Right renal cortex interstitium (tissue), 3 donors: ENCODE data around the gene AGAP2. TPM values are rescaled to one million over a fixed set of nuclear protein-coding genes. Genes with fewer than 3 reads are reported as not detected.
"Not testable (repeated sequence)": the region's sequence is repeated elsewhere in the genome, so short reads cannot be mapped to it uniquely, and the experiment has no call there.

Experiments
- DNase-seq, 3 donors: peaks; one replicate each; pipeline ENCODE4 v3.0.0-alpha.2; 2013; ENCODE audit warnings: low read depth in 3 of 3, low spot score in 2 of 3
- polyA plus RNA-seq, 3 donors: library from polyadenylated mRNA; unstranded; fragments of 120-200 nt; gene quantifications; one replicate each; pipeline ENCODE4 v1.2.1, GENCODE V29; 2013; ENCODE audit not compliant: insufficient read length in 3 of 3

The AGAP2 gene
- polyA plus RNA-seq, 3 donors: 0.68 to 1.9 (median 1.2) TPM

GRCh38 chr12:57724936-57725740, 13.4 kb downstream of the AGAP2 start:
- no peak for DNase-seq

GRCh38 chr12:57724003-57724935, 14.3 kb downstream of the AGAP2 start:
- DNase-seq: no peak

- no peak for DNase-seq
Observed at GRCh38 chr12:57723630-57723962, 14.9 kb downstream of the AGAP2 start.

- DNase-seq: no peak
Observed at GRCh38 chr12:57722716-57723629, 15.6 kb downstream of the AGAP2 start.

GRCh38 chr12:57721846-57722608, 16.5 kb downstream of the AGAP2 start:
- not testable (repeated sequence) for DNase-seq

- no peak for DNase-seq
Observed at GRCh38 chr12:57720606-57721595, 17.6 kb downstream of the AGAP2 start.

GRCh38 chr12:57719777-57720605, 18.6 kb downstream of the AGAP2 start:
- no peak for DNase-seq

GRCh38 chr12:57718641-57719528, 19.7 kb downstream of the AGAP2 start:
- no peak for DNase-seq

GRCh38 chr12:57717846-57718640, 20.5 kb downstream of the AGAP2 start:
- DNase-seq: no peak

GRCh38 chr12:57717131-57717530, 21.4 kb downstream of the AGAP2 start:
- DNase-seq: no peak

GRCh38 chr12:57716305-57716704, 22.2 kb downstream of the AGAP2 start:
- DNase-seq: no peak

- DNase-seq: no peak
Observed at GRCh38 chr12:57715786-57716185, 22.8 kb downstream of the AGAP2 start.

GRCh38 chr12:57715036-57715748, 23.4 kb downstream of the AGAP2 start:
- DNase-seq: not testable (repeated sequence)

GRCh38 chr12:57713209-57713608, 25.3 kb downstream of the AGAP2 start:
- DNase-seq: no peak

- DNase-seq: no peak
Observed at GRCh38 chr12:57712701-57713100, 25.8 kb downstream of the AGAP2 start.
